Endometrial microvascular endothelial cells (primary cell): ENCODE measurements around the gene MSRB3. TPM values are rescaled to one million over a fixed set of nuclear protein-coding genes. Genes with fewer than 3 reads are reported as not detected.

Source experiments
- in situ Hi-C: cut with HindIII; loops from 2 replicates; pipeline ENCODE4 v1.10.0; 2017; ENCODE audit warnings: low sequenced_read_pairs, low pct_unique_long_range_greater_than_20kb; ENCODE audit errors: inconsistent ontology term
- total RNA-seq: library from RNA; depleted of rRNA; stranded (reverse); fragments of >200 nt; gene quantifications from one replicate; pipeline ENCODE4 v1.2.3, GENCODE V29; 2015; ENCODE audit errors: inconsistent ontology term

Gene MSRB3
- total RNA-seq, 1 donor from 2014 or later, result 47.6 TPM

DNA sequence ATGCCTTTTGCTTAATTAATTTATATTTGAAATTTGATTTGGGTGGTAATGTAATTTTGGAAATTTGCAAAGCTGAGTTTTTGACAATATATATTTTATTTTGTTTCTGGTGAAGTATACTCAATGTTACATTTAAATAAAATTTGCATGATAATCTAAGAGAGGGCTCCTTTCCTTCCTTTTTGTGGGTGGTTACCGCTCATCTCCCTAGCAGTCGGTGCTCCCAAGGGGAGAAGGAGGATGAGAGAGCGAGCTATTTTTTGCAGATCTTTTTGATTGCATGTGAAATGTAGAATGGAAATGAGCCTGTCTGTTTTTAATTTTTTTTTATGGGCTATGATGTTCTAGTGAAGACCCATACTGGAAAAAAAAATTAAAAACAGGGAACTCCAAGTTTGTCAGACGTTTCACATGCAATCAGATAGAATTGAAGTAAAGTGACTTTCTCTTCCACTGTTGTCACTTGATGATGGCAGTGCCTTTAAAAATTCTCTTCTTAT lies 39.8 kb downstream of the MSRB3 start:
- in situ Hi-C loops, result no loop called here

DNA sequence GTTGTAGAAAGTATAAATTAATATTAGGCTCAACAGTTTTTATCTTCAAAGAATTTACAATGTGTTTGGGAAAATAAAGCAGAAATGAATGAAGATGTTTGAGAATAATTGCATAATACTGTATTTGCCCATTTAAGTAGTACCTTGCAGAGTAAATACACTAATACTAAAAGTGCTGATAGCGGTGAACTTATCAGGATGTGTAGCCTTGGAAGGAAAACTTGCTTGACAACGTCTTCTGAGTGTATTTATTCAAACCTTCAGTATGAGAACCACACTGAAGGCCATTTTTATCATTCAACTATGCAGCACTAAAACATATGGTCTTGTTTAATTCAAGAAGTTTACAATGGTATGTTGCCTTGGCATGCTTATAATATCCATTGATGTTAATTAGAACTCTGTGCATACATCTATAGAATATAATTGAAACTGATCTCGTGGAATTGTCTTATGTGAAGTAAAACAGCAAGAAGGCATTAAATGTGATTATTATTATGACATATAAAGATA lies 41.3 kb downstream of the MSRB3 start:
- in situ Hi-C loops, result no loop called here

DNA sequence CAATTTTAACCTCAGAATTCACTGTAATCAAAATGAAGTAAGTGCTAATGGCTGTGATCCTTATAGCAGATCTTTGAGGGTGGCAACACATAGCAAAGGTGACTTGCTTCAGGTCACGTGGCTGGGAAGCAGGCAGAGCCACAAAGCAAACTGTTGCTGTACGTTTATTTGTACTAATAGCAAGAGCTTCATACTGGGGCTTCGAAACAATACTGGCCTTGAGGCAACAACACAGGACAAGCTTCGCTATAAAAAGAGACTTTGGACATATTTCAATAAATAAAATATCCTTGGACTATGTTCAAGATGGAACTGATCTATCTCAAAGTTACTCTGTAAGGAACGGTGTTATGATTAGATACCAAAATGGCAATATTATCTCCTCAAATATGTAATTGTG lies 44.6 kb downstream of the MSRB3 start:
- in situ Hi-C loops, result no loop called here

DNA sequence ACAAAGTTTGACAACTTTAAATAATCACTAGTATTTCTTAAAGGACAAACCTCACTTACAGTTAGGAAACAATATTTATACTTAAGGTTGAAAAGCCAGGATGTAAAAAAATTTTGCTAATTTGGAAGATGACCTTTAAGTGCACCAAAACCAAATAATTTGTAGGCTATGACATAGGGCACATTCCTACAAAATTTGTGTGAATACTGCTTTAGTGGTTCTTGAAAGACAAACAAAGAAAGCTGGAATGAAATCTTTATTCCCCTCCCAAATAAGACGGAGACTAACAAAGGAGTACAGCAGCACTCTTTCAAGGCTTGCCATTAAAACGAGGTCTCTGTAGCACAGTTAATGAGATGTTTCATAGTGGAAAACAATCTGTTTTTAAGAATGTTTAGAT lies 45.6 kb downstream of the MSRB3 start:
- in situ Hi-C loops, result no loop called here

DNA sequence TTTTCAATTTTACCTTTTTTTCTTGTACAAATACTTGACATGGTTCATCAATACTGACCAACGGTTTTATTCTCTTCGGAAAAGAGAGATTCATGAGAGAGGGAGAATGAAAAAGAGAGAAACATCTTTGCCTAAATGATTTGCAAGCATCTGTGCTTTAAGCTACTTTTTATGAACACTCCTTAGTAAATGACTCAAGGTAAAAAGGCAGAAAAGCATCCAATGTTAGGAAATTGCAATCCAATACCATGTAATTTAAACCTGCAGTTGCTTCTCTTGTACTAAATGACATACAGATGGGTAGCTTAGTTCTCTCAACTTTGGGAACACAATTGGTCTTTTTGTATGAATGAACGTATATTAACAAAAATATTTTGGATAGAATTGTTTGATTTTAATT lies 46.1 kb downstream of the MSRB3 start:
- in situ Hi-C loops, result no loop called here

DNA sequence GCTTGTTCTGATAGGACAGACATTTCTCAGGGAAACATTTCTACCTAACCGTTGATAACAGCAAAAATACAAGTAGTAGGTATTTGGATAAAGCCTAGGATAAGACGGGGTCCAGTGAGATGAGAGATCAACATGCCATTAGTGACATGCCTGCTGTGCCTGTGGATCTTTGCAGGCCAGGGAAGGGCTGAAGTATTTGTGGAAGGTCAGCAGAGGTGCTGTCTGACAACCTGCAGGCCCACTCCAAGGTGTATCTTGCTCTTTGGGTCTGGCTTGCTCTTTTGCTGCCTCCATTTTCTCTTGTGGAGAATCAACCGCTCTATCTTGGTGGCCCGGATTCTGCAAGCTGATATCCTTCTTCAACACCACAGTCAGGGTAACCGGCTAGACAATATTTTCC lies 46.7 kb downstream of the MSRB3 start:
- in situ Hi-C loops, result no loop called here

DNA sequence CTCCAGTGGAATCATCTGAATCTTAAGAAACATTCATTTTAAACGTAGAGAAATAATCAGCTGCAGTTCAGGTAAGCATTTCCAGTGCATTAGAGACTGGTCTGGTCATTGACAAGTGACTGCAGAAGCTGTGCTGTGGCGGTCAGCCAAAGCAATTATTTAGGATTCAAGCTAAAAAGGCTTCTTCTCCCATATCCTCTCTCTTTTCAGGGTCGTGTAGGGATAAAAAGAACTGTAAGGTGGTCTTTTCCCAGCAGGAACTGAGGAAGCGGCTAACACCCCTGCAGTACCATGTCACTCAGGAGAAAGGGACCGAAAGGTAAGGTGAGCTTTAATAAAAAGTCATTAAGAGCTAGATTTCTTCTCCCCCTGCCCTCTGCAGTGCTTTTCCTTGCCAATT lies 48.1 kb downstream of the MSRB3 start:
- in situ Hi-C loops, result no loop called here

DNA sequence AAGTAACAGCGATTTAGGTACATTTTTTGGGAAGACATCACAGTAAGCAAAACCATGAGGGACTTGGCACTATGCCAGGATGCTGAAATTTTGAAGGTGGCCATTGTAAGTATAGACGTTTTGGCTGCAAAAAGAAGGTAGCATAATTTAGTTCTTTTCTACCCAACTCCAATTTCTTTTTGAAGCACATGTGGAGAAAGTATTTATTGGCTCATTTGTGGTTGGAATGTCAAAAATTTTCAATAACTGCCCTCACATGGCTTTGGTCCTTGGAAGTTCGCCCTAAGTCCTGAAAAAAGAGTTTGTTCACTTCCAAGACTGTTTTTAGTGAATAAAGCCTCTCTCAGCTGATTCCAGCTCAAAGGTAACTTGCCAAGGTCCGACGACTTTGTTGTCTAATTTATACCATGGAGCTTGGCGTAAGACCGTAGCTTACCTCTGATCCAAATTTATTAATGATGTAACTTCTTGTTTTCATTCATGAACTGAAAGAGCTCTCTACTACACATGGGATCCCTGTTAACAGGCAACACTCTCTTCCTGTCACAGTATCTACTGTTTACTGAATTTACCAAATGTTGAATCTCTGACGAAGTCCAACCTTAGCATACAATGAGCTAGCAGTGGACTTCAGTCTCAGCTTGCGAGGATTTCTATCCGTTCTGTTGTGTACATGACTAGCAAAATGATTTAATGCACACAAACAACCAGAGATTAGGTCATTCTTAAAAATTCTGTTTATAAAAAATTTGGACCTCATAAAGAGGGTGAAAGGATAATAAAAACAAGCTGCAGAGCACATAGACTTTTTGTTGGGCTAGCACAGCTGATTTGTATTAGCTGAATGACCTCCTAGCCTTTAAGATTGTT lies 49.0 kb downstream of the MSRB3 start:
- in situ Hi-C loops, result no loop called here

DNA sequence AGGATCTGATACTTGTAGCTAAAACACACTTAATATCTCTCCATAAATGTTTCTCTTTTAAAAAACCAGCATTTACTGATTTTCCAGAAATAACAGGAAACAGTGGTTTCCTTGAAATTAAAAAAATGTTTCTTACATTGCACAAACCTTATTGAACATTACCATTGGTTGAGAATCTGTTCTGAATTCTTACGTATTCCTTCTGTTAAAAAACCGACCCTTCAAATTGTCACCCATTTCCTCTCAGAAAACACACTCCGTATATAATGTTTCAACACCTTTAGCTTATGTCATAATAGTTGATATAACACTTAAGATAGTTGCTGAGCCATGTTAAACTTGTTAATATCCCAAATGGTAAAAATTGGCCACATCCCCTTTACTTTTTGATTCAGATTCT lies 51.2 kb downstream of the MSRB3 start:
- in situ Hi-C loops, result no loop called here

DNA sequence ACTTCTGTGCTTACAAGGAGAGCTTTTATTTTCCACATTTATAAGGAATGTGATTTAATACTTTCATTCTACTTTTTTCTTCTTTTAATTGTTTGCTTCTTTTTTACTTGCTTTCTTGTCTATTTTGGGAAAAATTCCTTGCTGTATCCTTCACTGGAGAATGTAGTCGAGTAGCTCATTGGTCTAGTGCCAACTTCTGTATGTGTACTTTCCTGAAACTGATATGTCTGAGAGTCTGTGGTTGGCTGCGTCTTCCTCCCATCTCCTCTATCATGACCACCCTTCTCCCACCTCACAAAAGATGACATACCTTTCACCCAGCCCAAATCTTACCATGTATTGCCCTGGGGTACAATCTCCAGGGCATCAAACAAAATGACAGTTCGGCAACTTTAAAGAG lies 51.8 kb downstream of the MSRB3 start:
- in situ Hi-C loops, result no loop called here

DNA sequence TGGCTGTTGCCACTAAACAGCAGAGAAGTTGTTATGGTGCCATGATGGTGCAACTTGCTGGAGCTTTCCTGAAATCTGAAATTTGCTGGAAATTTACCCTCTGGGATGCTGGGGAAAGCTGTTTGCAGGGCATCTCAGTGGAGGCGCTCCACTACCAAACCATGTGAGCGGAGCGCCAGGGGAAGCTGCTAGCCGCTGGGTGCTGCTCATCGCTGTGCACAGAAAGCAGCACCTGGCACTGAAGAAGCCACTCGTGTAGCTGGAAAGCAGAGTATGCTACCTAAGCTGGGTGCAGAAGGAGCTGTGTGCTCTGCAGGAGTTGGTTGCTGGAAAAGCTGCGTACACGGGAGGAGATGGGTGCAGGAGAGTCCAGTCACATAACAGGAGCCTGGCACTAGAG lies 53.0 kb downstream of the MSRB3 start:
- in situ Hi-C loops, result no loop called here

DNA sequence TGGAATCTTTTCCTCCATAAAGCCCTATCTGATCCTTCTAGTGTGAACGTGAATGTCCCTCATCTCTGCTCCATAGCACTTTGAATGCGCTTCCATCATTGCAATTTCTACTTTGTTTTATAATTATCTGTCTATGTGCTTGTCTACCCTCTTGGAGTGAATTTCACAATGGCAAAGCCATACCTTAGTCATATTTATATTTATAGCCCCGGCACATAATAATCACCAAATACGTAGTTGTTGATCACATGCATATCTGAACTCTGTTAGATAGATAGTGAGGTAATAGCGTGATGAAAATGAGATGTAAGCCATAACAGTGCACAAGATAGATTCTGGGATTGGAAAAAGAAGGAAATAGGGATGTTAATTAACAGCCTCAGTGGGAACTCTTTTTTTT lies 55.2 kb downstream of the MSRB3 start:
- in situ Hi-C loops, result no loop called here

DNA sequence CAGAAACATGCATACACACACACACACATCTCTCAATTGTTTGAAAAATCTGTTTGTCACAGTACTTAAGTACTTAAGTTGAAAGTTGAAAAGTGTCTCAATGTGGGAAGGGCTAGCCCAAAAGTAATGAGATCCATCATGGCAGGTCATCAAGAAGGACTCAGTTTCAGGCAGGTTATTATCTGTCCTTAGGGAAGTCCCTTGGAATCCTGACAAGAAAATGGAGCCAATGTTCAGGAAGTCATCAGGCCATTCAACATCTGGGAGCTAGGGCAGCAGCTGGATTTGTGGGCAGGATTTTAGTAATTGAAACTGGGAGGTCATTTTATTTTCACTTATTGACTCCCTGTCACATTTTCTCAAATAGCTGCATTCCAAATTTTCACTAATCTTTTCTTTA lies 56.0 kb downstream of the MSRB3 start:
- in situ Hi-C loops, result no loop called here

DNA sequence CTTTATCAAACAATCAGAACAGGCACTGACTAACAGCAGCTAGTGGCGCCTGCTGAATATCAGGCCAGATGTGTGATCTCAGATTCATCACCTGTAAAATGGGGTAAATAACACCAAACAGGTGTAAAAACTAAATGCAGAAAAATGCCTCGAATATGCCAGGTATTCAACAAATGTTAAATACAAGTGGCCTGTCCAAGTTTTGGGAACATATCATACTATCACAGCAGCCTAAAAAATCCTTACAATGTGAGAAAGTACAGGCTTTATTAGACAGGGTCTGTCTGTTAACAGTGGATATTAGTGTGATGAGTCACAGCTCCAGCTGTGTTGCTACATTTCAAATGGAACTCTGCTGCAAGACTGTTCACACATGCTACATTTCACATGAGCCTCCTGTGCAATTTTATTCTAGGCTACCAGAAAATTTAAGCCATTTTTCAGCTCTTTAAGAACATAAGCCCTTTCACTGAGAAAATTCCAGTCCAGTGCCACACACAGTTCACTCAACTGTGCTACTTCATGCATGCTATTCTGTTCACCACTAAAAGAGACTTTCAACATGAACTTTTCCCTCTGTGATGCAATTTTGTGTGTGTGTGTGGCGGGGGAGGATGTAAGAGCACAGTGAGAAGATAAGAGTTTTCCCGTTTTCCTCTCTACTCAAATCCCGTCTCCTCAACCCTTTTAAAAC lies 56.7 kb downstream of the MSRB3 start:
- in situ Hi-C loops, result no loop called here

DNA sequence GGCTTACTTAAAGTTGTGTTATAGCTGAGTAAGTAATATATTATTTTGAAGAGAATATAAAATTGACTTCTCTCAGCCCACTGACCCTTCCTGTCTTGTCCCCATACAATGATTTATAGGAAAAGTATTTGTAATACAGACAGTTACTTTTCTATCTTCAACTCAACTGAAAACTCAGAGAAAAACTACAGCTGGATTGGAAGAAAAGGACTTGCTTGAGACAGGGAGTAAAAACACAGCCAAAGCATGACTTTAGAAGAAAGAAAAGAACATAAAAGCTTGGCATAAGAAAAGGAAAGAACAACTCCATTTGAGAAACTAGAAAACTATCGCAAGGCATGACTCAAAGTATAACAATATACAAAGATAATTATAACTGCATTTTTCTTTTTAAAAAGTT lies 57.5 kb downstream of the MSRB3 start:
- in situ Hi-C loops, result no loop called here

DNA sequence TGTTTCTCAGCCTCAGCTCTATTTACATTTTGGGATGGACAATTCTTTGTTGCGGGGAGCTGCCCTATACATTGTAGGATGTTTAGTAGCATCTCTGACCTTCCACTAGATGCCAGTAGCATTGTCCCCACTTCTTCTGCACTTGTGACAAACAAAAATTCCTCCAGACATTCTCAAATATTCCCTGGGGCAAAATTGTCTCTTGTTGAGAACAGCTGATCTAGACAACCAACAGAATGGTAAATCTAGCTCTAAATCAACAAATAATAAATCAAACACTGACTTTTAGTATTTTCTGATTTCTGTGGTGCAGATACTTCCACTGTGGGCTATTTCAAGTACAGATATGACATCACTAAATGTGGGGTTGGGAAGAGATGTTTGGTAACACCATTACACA lies 60.7 kb downstream of the MSRB3 start:
- in situ Hi-C loops, result no loop called here

DNA sequence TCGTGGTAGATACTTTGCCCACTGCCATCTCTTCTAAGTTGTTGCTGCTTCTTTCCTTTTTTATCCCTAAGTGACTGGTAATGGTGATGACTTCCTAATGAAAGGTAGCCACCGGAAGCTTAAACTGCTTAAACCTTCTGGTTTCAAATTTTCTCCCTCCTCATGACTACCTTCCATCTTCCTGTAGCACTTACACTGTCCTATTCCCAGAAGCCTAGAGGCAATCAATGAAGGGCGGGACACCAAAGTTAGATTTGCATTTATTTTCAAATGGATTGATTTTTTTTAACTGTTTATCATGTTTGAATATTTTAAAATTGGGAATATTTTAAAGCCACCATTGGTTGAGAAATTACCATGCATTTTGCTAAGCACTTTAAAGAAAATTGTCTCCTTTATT lies 64.7 kb downstream of the MSRB3 start:
- in situ Hi-C loops, result no loop called here

DNA sequence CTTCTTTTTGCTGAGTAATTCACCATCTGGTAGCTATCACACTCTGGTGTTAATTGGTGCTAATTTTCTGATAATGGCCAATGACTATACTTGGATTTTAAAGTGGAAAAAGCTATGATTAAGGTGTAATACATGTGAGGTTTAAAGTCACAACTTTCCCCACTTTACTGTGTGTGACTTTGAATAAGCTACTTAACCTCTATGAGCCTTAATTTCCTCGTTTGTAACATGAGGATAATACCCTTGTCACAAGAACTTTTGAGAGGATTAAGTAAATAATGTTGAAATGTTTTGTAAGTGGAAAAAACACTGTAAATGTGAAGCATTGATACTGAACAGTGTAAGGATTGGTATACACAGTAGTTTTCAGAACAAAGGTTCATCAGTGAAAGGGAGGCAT lies 65.3 kb downstream of the MSRB3 start:
- in situ Hi-C loops, result no loop called here

DNA sequence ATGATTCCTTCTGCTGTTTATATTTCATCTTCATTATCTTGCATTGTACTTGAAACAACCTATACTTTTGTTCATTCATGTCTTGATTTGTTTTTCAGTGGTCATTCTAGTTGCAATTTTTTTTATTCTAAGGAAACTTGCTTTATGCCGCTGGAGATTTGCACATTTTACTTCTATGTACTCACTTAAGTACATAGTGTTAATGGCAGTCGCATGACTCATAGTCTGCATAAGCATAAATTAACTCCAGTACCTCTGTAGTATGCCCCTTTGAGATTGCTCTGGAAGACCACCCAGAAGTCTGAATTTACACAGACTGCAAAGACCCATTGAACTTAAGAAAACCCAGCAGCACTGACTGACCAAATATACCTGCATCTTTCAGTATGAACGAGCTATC lies 77.0 kb downstream of the MSRB3 start:
- in situ Hi-C loops, result no loop called here
